HCEC 1CT (cell line): ENCODE data around the gene CFAP100.

Experiments
- DNase-seq: peaks from one replicate; pipeline ENCODE4 v3.0.0-alpha.2; 2017

Gene CFAP100

GRCh38 chr3:126424039-126424717, 29.5 kb downstream of the CFAP100 start:
- DNase-seq: no peak

- no peak for DNase-seq
Measured at GRCh38 chr3:126424751-126425150, 30.0 kb downstream of the CFAP100 start.

- no peak for DNase-seq
Measured at GRCh38 chr3:126431103-126431534, 36.4 kb downstream of the CFAP100 start.

DNA sequence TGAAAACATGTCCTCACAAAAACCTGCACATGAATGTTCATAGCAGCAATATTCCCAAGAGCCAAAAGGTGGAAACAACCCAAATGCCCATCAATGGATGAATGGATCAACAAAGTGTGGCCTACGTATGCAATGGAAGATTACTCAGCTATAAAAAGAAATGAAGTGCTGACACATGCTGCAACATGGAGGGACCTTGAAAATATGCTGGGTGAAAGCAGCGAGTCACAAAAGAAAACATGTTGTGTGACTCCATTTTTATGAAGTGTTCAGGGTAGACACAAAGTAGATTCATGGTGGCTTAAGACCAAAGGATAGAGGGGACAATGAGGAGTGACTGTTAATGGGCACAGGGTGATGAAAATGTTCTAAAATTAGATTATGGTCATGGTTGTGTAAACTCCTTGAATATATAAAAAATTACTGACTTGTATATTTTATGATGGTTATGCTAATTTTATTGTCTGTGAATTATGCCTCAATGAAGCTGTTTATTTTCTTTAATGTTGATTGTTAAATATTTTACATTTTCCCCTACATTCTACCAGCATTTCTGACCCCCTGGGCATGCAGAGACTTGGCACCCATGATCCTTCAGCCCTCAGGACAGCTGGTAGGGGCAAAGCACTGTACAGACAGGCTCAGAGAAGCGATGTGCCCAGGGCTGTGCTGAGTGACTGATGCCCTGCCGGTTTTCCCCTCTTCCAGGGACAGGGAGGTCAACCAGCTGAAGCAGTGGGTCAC, 37.8 kb downstream of the CFAP100 start:
- DNase-seq: peak; percentile 8

GRCh38 chr3:126433105-126433430, 38.4 kb downstream of the CFAP100 start:
- DNase-seq: no peak

- DNase-seq: no peak
Measured at GRCh38 chr3:126433496-126434263, 39.0 kb downstream of the CFAP100 start.

- DNase-seq: no peak
Measured at GRCh38 chr3:126434264-126434590, 39.5 kb downstream of the CFAP100 start.

- no peak for DNase-seq
Measured at GRCh38 chr3:126434931-126435411, 40.3 kb downstream of the CFAP100 start.

- DNase-seq: no peak
Measured at GRCh38 chr3:126435456-126436315, 41.0 kb downstream of the CFAP100 start.

- no peak for DNase-seq
Measured at GRCh38 chr3:126436826-126437717, 42.4 kb downstream of the CFAP100 start.

DNA sequence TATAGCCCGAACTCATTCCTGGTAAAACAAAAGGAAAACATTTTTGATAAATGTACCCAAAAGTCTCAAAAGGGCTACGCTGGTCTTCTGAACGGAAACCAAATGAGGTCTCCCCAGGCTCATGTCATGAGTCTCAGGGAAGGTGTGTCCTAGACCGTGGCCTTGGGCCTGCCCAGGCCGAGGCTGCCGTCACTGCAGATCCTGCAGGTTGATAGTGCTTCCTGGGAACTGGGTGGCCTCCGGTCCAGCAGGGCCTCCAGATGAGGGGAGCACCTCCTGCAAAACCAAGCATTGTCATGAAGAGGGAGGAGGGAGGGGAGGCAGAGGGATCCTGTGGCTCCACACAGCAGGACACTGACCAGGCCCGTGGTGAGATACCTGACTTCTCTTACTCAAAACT, 43.5 kb downstream of the CFAP100 start:
- DNase-seq: no peak

- DNase-seq: no peak
Measured at GRCh38 chr3:126438746-126439145, 44.0 kb downstream of the CFAP100 start.

- no peak for DNase-seq
Measured at GRCh38 chr3:126439346-126439967, 44.7 kb downstream of the CFAP100 start.

DNA sequence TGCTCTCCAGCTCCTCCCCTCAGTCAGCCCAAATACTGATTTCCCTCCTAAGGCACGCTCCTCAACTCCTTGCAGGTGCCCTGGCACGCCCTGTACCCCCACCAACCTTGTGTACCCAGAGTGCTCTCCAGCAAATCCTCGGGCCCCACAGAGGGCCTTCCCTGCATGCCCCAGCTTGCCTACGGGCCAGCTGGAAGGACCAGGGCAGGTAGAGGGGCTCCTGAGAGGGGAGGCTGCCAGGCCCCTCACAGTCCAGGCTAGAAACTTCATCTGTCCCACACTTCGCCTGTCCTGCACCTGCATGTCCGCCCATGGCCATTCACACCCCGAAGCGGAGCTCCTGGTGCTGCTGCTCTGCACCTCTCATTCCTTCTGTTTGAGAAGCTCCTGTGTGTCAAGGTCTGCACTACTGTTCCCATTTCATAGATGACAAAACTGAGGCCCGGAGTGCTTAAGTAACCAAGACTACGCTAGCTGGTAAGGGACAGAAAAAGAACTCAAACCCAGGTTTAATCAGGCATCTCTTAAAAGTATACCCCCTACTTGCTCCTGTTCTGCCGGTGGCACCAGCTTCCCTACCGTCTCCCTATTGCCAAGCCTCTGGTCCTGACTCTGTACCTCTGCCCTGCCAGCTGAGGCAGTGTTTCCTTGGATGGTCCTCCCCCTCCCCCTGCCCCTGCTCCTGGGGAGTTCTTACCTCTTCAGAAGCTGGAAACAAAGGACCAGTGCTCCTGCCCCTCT, 45.4 kb downstream of the CFAP100 start:
- no peak for DNase-seq

DNA sequence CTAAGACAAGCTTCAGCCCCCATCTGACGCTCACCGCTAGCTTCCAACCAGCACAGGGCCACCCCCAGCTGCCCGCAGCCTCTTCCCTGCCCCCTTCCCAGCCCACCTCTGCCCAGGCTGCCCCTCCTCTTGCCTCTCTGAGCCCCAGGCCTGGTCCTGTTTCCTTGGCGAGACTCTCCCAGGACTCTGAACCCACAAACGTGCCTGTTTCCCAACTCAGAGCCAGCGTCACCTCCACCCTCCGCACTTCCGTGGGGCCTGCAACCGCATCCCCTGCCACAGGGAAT, 45.9 kb downstream of the CFAP100 start:
- no peak for DNase-seq

- no peak for DNase-seq
Measured at GRCh38 chr3:126441256-126441880, 46.7 kb downstream of the CFAP100 start.

- peak; percentile 14 for DNase-seq
Measured at GRCh38 chr3:126442094-126442855, 47.6 kb downstream of the CFAP100 start.

DNA sequence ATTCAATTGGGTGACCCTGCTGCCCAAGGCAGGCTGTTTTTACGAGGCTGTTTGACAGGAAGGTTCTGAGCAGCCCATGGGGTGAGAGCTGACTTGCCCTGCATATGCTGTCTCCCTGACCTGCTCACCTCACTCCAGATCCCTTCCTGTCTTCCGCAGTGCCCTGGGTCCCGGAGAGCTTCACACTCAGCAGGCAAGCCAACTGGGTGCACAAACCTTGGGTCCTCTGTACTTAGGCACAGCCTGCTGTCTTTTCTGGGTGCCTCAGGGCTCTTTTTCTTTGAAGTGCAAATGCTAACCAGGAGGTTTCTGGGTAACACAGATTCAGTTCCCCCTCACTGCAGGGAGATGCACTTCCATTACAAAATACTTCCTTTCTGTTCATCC, 48.1 kb downstream of the CFAP100 start:
- no peak for DNase-seq

DNA sequence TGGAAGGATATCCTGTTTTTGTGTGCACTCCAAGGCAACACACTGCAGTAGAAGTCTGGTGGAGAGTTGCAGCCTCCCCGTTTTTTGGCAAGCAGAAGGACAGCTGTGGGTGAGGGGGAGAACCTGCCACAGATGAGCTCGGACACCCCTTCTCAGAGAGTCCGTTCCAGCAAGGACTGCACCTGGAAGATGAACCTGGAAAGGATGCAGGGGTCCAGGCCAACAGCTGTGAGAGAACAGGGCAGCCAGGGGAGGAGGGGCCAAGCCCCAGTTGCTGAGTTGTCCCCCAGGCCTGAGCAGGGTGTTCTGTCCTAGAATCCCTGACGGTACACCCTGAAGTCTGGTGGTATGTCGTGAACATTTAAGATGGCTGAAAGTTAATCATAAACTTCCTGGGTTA, 50.8 kb downstream of the CFAP100 start:
- DNase-seq: no peak

DNA sequence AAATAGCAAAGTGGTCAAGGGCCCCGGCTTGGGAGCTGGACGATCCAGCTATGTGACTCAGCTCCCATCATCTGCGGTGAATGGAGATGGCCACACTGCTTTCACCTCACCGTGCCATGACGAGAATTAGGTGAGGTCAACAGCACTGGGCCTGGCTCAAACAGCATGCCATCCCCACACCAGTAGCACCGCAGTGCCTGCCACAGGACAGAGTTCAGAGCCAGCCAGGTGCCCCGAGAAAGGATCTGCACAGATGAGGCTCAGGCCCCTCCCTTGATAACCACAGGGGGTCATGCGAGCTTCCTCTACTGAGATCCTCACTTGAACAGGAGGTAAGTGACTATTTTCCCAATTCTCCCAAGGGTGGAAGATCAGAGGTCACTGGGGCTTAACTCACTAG, 51.6 kb downstream of the CFAP100 start:
- no peak for DNase-seq
